Stimulated activated CD8-positive, alpha-beta memory T cell treated with anti-CD3 and anti-CD28 coated beads, Interleukin-2, amount 100 ng/mL, for 1 hour (primary cell): ENCODE data around the gene EPN2.

Source experiments
- DNase-seq, 2 donors: peaks; one replicate each; pipeline ENCODE4 v3.0.0-alpha.2; 2020; ENCODE audit warnings: low read depth in 2 of 2

EPN2 gene

DNA sequence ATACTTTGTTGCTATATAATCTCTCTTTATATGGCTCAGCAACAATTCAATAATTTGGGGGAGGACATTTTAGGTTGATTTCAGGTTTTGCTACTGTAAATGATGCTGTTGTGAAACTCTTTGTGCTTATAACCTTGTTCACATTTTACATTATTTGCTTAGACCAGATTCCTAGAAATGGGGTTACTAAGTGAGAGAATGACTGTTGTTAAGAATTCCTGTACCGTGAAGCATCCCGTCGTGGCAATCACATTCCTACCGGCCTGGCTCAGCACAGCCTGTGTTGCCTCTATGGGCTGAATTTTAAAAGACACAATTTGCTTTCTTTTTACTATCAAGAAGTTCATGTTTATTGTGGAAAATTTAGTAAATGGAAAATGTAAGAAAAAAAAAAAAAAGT, 94.0 kb downstream of the EPN2 start:
- no peak for DNase-seq

DNA sequence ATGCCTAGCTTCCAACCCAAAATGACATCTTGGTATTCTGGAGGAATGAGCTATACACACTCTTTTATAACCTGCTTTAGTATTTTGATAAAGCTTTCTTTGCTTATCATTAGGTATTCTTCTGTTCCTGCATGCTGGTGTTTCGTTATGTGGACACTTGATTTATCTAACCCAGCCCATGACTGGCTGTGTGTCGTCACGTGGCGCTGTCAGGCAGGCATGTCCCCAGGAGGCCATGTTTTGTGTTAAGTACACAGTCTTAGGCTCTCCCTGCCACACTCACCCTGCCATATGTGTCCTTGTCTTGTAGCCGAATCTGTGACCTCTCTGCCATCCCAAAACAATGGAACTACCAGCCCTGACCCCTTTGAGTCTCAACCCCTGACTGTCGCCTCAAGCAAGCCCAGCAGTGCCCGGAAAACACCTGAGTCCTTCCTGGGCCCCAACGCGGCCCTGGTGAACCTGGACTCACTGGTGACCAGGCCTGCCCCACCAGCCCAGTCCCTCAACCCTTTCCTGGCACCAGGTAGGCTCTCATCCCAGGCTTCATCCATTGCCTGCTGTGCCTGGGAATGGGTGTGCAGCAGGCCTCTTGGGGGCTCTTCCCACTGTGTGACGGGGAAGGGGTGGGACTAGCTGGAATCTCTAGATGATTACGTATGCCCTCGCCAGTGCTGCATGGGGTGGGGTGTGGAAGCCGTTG, 94.5 kb downstream of the EPN2 start:
- no peak for DNase-seq

- no peak for DNase-seq
These were observed 95.4 kb downstream of the EPN2 start for GRCh38 chr17:19332371-19333131.

DNA sequence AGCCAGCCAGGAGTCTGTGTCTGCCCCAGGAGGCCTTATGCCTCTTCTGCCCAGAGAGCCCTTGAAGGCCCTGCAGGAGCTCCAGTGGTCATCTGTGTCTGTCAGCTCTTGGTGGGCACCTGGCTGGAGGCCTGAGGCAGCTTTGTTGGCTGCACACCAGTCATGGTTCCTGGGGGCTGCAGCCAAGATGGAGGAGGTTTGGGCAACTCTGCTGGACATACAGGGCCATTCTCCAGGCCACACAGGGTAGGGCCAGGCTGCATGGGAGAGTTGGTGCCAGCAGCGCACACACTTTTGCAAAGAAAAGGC, 95.9 kb downstream of the EPN2 start:
- no peak for DNase-seq

GRCh38 chr17:19333736-19334290, 96.6 kb downstream of the EPN2 start:
- no peak for DNase-seq

DNA sequence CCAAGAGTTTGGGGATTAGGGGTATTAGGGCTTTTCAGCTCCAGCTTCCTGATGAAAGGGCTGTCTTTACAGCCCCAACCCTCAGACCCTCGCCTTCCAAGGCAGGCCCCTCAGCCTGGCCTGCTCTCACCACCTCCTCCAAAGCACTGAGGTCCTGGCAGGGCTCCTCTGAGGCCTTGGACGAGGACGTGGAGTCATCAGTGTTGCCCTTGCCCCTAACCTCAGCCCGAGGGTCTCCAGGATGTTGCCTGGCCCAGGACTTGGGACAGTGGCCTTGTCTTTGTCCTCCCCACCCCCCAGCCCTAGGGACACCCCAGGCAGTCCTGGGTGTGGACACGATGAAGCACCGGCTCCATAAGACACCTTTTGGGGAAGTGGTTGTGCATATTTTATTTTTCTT, 97.2 kb downstream of the EPN2 start:
- DNase-seq, result no peak

GRCh38 chr17:19335951-19336631, 98.9 kb downstream of the EPN2 start:
- no peak for DNase-seq

GRCh38 chr17:19336938-19337711, 100.0 kb downstream of the EPN2 start:
- no peak for DNase-seq

DNA sequence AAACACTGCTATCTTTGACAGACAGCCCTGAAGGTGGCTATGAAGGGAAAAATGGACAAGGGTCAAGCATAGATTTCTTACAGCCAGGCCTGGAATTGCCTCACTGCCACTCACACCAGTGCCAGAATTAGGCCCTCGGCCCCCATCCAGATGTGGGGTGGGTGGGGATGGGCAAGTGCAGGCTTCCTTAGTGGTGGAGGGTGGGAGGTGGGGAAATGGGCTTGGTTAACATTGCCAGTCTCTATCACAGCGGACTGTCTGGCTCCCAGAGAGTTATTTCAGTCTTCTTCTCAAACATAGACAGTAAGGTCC, 100.5 kb downstream of the EPN2 start:
- no peak for DNase-seq

GRCh38 chr17:19338031-19338990, 101.1 kb downstream of the EPN2 start:
- peak; percentile 27 to 37 for DNase-seq

- DNase-seq, result no peak
These were observed 102.2 kb downstream of the EPN2 start for GRCh38 chr17:19339341-19339815.

DNA sequence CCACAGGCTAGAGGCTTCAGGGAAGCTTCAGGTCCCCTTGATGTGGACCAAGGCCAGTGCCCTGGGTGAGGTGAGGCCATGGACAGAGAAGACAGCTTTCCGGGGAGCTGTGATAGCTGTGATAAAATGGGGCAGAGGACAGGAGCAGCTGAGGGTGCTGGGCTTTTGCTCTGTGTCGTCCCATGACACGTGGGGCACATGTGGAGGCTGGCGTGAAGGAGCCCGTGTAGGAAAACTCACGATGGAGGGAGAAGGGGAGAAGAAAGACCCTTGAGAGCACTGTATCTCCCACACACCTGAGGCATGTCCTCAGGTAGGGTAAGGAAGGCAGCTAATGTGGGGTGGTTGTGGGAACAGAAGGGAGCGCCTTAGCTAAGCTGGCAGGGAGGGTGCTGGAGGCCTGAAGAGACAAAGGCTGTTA, 104.1 kb downstream of the EPN2 start:
- DNase-seq, result no peak

- DNase-seq, result no peak
These were observed 104.8 kb downstream of the EPN2 start for GRCh38 chr17:19341641-19342610.

DNA sequence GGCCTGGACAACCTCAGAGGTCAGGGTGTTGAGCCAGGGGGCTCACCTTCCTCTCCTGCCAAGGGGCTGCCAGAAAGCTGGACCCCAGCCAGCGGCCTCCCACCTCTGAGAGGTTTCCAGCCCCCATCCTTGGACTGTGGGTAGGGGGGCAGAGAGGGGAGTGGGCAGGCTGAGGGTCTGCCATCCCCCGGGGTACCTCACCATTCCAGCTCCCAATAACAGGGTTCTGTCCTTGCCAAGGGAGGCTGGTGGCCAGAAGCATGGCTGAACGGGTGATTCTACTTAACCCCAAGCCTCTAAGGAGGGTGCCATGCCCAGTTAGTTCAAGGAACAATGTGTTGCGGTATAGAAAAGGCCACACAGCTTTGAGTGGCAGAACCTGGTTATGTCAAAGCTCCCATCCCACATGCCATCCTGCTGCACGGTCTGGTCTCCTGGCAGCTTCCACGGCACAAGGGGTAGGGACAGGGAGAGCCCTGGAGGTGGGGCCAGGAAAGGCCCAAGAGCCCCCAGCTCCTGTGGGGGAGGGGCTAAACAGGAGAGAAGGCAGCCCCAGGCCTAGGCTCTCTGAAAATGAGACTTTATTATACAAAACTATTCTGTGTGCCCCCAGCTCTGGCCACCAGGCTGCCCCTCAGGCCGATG, 105.6 kb downstream of the EPN2 start:
- no peak for DNase-seq

DNA sequence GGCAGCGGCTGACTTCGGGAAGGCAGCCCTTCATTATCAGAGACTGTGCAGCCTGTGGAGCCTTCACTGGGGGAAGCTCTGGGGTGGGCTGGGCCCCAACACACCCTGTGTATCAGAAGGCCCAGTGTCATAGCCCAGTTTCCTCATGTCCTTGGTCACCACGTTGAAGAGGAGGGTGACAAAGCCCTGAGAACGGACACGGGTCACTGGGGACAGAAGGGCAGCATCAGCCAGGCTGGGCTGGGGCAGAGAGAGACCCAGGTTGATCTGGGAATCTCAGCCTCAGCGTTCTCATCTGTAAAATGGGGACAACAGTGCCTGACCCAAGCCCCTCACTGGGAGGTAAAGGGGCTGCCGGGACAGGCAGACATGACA, 106.1 kb downstream of the EPN2 start:
- no peak for DNase-seq

DNA sequence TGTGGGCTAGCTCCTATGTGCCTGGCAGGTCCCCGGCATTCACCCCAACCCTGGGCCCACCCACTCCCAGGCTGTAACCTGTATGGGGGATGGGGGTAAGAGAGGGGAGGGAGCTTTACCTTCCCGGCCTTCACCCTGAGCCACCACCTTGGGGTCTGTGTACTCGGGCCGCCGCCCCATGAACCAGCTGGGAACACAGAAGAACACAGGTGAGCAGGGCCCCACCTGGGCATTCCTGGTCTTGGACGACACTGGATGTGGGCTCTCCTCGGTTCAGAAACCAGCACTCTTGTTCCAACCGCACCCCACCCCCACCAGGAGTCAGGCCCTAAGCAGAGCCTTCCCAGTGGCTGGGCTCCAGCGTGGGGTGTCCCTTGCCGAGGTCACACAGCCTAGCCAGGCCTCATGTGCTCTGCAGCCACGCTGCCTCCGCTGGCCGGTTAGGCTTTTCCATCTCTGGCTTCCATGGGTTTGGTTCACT, 106.5 kb downstream of the EPN2 start:
- DNase-seq, result no peak

- no peak for DNase-seq
These were observed 107.3 kb downstream of the EPN2 start for GRCh38 chr17:19344311-19345066.

DNA sequence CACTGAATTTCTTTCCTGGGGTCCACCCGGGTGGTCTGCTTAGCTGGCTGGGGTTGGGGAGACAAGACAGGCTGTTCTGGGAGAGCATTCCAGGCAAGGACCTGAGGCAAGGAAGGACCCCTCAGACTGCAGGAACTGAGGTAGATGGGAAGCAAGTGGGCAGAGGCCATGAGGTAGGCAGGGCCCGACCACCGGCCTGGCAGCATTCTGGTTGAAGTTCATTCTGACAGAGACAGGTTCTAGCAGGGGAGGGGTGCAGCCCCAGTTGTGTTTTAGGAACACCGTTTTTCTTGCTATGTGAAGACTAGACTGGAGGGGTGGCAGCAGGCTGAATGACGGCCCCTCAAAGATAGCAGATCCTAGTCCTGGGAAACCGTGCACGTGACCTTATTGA, 107.9 kb downstream of the EPN2 start:
- no peak for DNase-seq
